Activated effector memory CD4-positive, alpha-beta T cell treated with Interleukin-2 at 50 U/mL for 16 hours (primary cell): ENCODE results near the gene GOLGA6L1.
"Not testable (repeated sequence)": the region's sequence is repeated elsewhere in the genome, so short reads cannot be mapped to it uniquely, and the experiment has no call there.

Experiments
- DNase-seq: peaks from one replicate; pipeline ENCODE4 v3.0.0-alpha.2; 2020

Gene GOLGA6L1

GRCh38 chr15:23136722-23137121 is at the start of gene GOLGA6L1:
TSS of gene GOLGA6L1 (minus strand) at chr15:23136822. CDS start at chr15:23136731, 91 bp downstream.
- DNase-seq: not testable (repeated sequence)

GRCh38 chr15:23181201-23181600 is 44.6 kb upstream of the GOLGA6L1 start:
- not testable (repeated sequence) for DNase-seq

- not testable (repeated sequence) for DNase-seq
Measured at GRCh38 chr15:23180547-23180927, 43.9 kb upstream of the GOLGA6L1 start.

DNA sequence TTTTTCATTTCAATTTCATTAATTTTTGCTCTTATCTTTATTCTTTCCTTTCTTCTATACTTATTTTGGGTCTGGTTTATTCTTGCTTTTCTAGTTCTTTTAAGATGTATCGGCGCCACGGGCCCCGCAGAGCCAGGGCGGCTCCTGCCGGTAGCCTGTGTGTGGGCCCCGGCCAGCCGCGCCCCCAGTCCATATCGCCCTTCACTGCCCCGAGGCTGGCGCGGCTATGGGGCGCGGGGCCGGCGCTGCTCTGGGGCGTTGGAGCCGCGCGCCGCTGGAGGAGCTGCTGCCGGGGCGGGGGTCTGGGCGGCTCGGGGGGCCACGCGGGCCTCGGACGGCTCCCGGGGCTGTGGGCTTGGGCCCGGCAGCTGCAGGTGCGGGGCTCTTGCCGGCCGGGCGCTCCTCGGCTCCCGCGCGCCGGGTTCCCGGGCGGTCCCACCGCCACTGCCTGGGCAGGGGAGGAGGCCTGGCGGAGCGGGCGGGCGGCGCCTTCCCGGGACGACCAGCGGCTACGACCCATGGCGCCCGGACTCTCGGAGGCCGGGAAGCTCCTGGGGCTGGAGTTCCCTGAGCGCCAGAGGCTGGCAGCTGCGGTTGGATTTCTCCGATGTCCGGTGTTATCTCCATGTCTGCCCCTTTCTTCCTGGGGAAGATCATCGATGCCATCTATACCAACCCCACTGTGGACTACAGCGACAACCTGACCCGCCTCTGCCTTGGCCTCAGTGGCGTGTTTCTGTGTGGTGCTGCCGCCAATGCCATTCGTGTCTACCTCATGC is 43.3 kb upstream of the GOLGA6L1 start:
- DNase-seq: not testable (repeated sequence)

GRCh38 chr15:23176683-23177082 is 40.1 kb upstream of the GOLGA6L1 start:
- DNase-seq: not testable (repeated sequence)

DNA sequence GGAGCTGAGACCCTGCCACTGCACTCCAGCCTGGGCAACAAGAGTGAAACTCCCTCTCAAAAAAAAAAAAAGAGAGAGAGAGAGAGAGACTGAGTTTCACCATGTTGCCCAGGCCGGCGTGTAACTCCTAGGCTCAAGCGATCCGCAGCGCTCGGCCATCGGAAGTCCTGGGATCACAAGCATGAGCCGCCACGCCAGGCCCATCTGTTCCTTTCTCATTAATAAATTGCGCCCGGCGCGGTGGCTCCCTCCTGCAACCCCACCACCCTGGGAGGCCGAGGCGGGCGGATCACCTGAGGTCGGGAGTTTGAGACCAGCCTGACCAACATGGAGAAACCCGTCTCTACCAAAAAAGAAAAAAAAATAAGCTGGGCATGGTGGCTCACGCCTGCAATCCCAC is 39.0 kb upstream of the GOLGA6L1 start:
- DNase-seq: not testable (repeated sequence)

GRCh38 chr15:23174609-23175140 is 38.1 kb upstream of the GOLGA6L1 start:
- not testable (repeated sequence) for DNase-seq

GRCh38 chr15:23132787-23133186 is 3.8 kb downstream of the GOLGA6L1 start:
- DNase-seq: not testable (repeated sequence)

DNA sequence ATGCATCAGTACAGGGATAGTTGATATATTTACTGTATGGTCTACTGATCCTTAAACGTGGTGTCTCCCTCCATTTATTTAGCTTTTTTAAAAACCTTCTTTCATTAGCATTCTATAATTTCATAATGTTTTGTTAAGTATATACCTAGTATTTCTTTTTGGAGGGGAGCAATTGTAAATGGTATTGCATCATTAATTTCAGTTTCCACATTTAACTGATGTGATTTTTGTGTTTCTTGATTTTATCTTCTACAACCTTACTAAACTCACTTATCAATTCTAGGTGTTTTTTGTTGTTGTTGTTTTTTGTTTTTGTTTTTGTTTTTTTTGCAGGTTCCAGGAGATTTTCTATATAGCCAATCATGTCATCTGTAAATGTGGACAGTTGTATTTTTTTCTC is 18.4 kb downstream of the GOLGA6L1 start:
- no peak for DNase-seq

GRCh38 chr15:23095796-23096195 is 40.8 kb downstream of the GOLGA6L1 start:
- no peak for DNase-seq

GRCh38 chr15:23083115-23083514 is 53.5 kb downstream of the GOLGA6L1 start:
- DNase-seq: no peak

DNA sequence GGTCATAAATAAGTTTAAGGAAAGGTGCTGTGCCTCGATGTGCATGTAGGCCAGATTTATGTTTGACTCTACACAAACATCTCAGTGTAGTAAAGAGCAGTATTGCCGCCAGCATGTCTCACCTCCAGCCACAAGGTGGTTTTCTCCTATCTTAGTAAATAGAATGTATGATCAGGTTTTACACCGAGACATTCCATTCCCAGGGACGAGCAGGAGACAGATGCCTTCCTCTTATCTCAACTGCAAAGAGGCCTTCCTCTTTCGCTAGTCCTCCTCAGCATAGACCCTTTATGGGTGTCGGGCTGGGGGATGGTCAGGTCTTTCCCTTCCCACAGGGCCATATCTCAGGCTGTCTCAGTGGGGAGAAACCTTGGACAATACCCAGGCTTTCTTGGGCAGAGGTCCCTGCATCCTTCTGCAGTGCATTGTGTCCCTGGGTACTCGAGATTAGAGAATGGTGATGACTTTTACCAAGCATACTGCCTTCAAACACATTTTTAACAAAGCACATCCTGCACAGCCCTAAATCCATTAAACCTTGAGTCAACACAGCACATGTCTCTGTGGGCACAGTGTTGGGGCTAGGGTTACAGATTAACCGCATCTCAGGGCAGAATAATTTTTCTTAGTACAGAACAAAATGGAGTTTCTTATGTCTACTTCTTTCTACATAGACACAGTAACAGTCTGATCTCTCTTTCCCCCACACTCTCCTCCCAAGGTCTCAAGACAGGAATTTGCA is 54.5 kb downstream of the GOLGA6L1 start:
- not testable (repeated sequence) for DNase-seq

- no peak for DNase-seq
Measured at GRCh38 chr15:23081271-23081670, 55.4 kb downstream of the GOLGA6L1 start.

DNA sequence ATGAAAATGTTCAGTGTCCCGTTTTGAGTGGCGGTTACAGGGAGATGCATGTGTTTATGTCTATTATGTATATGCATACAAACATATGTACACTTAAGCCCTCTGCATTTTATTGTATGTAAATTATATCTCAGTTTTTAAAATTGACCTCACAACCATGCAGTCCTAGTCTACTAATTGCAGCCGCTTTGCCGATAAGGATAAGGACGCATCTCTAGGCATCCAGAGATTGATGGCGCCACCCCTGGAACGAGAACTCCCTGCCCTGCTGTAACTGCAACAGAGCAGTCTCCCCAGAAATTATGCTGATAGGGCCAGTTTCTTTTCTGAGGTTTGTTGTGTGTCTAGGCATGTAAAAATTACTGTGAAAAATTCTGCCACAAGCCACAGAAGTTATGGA is 56.9 kb downstream of the GOLGA6L1 start:
- DNase-seq: no peak
